ENCODE measurements around the gene RMDN2. TPM values are rescaled to one million over a fixed set of nuclear protein-coding genes. Genes with fewer than 3 reads are reported as not detected.

The RMDN2 gene
- total RNA-seq, 1 donor from 2014 or later = 5.1 TPM

DNA sequence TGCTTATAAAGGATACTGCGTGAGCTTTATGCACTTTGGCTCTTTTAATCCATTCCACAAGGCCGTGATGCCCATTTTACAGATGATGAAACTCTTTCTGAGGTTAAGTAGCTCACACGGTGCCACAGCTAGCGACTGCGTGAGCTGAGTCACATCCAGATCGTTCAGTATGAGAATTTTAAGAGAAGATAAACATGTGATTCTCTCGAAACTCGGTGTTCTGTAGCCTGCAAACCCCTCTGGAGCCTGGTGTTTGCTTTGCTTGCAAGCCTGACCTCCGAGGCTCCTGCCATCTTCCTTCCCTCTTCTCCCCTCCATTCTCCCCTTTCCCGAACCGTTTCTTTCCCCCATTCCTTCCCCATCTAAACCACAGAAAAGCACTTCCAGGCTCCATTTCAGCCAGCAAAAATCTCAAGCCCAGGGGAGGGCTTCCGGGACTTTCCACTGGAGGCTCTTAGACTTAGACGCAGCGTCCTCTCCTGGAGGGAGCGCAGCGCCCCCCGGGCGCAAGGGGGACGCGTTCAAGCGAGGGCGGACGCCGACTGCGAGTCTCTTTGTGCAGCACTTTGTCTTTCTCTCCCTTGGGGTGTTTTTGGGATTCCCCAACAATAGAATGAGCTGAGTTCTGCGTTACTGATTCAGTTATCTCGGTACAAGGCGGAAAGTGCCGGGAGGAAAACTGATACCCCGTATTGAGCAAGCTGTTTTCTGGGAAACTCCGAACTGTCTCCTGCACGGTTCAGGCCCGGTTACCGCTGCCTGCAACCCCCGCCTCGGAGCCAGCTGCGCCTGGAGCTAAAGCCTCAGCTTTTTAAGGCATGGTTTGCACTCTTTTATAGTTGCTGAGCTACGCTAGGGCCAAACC lies 112.9 kb downstream of the RMDN2 start:
- Histone ChIP-seq H3K4me3 (ENCODE audit: insufficient read depth, low read depth, low read length) (peak overlapping the region; percentile 48), H2AFZ (ENCODE audit: low read depth, low read length) (peak overlapping the region; percentile 84), H3K36me3 (ENCODE audit: insufficient read depth, low read length) (no peaks in the 10 kb centered on the region), H4K20me1 (ENCODE audit: insufficient read depth, low read length) (no peaks in the 10 kb centered on the region), H3K4me2 (ENCODE audit: low read length) (peak overlapping the region; percentile 90), H3K27ac (ENCODE audit: low read depth, low read length) (no peak overlapping the region), H3K9ac (ENCODE audit: low read length) (peak overlapping the region; percentile 64), H3K27me3 (ENCODE audit: insufficient read depth, low read length) (peaks cover 17% of the 10 kb centered on the region), H3K9me3 (ENCODE audit: insufficient read depth, low read depth, low read length) (no peaks in the 10 kb centered on the region), H3K79me2 (ENCODE audit: insufficient read depth, low read length) (no peaks in the 10 kb centered on the region), H3K4me1 (ENCODE audit: insufficient read depth, low read length) (peaks cover 11% of the 10 kb centered on the region)
- FAIRE-seq (no peak), DNase-seq (ENCODE audit: low read depth) (peak; percentile 48)
- H3K9me3 Mint-ChIP-seq (ENCODE audit: unreplicated experiment) = no peaks in the 10 kb centered on the region
- TF ChIP-seq, protein P1, sequence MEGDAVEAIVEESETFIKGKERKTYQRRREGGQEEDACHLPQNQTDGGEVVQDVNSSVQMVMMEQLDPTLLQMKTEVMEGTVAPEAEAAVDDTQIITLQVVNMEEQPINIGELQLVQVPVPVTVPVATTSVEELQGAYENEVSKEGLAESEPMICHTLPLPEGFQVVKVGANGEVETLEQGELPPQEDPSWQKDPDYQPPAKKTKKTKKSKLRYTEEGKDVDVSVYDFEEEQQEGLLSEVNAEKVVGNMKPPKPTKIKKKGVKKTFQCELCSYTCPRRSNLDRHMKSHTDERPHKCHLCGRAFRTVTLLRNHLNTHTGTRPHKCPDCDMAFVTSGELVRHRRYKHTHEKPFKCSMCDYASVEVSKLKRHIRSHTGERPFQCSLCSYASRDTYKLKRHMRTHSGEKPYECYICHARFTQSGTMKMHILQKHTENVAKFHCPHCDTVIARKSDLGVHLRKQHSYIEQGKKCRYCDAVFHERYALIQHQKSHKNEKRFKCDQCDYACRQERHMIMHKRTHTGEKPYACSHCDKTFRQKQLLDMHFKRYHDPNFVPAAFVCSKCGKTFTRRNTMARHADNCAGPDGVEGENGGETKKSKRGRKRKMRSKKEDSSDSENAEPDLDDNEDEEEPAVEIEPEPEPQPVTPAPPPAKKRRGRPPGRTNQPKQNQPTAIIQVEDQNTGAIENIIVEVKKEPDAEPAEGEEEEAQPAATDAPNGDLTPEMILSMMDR (IDR thresholded peaks at IDR 0.05; ENCODE audit: insufficient read depth, low read depth, low read length) = peak; percentile 19
- TF ChIP-seq EZH2 (IDR thresholded peaks at IDR 0.05; ENCODE audit: insufficient read depth, low read length) = no peak
- no peaks in the 10 kb centered on the region for H3K36me3 Mint-ChIP-seq (ENCODE audit: low read depth, unreplicated experiment)
- H3K4me3 Mint-ChIP-seq (ENCODE audit: unreplicated experiment) = no peak overlapping the region
- peaks cover 9% of the 10 kb centered on the region for H3K4me1 Mint-ChIP-seq (ENCODE audit: low read depth, unreplicated experiment)
- peaks cover 11% of the 10 kb centered on the region for H3K27me3 Mint-ChIP-seq (ENCODE audit: low read depth, unreplicated experiment)
- H3K27ac Mint-ChIP-seq (ENCODE audit: unreplicated experiment) = no peak overlapping the region

DNA sequence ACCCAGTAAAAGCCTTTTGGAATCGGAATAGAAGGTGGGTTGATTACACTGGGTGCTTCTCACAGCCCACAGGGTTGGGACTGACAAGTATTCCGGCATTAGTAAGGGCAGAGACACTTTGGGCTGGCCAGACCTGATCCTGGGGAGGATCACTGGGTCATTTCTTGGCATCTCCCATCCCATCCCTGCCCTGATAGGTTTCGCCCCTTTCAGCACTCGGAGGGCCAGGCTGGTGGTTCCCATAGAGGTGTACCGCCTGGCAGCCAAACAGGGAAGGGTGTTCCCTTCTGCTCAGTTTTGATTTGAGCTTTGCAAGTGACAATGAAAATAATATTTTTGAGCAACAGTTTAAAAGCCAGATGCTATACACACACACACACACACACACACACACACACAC lies 113.6 kb downstream of the RMDN2 start:
- peaks cover 17% of the 10 kb centered on the region for H3K27me3 ChIP-seq (ENCODE audit: insufficient read depth, low read length)
- H3K9me3 ChIP-seq (ENCODE audit: insufficient read depth, low read depth, low read length) = no peaks in the 10 kb centered on the region
- DNase-seq (ENCODE audit: low read depth) = no peak
- Mint-ChIP-seq H3K4me3 (ENCODE audit: unreplicated experiment) (no peak overlapping the region), H3K4me1 (ENCODE audit: low read depth, unreplicated experiment) (peaks cover 2% of the 10 kb centered on the region), H3K27ac (ENCODE audit: unreplicated experiment) (no peak overlapping the region), H3K27me3 (ENCODE audit: low read depth, unreplicated experiment) (peaks cover 11% of the 10 kb centered on the region), H3K9me3 (ENCODE audit: unreplicated experiment) (no peaks in the 10 kb centered on the region), H3K36me3 (ENCODE audit: low read depth, unreplicated experiment) (no peaks in the 10 kb centered on the region)
- H4K20me1 ChIP-seq (ENCODE audit: insufficient read depth, low read length) = no peaks in the 10 kb centered on the region
- FAIRE-seq = no peak
- no peak for TF ChIP-seq EZH2 (IDR thresholded peaks at IDR 0.05; ENCODE audit: insufficient read depth, low read length)
- TF ChIP-seq, protein P1 (IDR thresholded peaks at IDR 0.05; ENCODE audit: insufficient read depth, low read depth, low read length) = no peak
- H3K27ac ChIP-seq (ENCODE audit: low read depth, low read length) = no peak overlapping the region
- peak overlapping the region; percentile 48 for H3K4me3 ChIP-seq (ENCODE audit: insufficient read depth, low read depth, low read length)
- H2AFZ ChIP-seq (ENCODE audit: low read depth, low read length) = peak overlapping the region; percentile 84
- no peaks in the 10 kb centered on the region for H3K79me2 ChIP-seq (ENCODE audit: insufficient read depth, low read length)
- H3K4me2 ChIP-seq (ENCODE audit: low read length) = peak overlapping the region; percentile 90
- H3K36me3 ChIP-seq (ENCODE audit: insufficient read depth, low read length) = no peaks in the 10 kb centered on the region
- H3K4me1 ChIP-seq (ENCODE audit: insufficient read depth, low read length) = peaks cover 11% of the 10 kb centered on the region
- H3K9ac ChIP-seq (ENCODE audit: low read length) = peak overlapping the region; percentile 64

All from astrocyte (in vitro differentiated cells and primary cell).